ENCODE results near the gene FASTKD1.
"Not testable (repeated sequence)": the region's sequence is repeated elsewhere in the genome, so short reads cannot be mapped to it uniquely, and the experiment has no call there.

Gene FASTKD1

DNA sequence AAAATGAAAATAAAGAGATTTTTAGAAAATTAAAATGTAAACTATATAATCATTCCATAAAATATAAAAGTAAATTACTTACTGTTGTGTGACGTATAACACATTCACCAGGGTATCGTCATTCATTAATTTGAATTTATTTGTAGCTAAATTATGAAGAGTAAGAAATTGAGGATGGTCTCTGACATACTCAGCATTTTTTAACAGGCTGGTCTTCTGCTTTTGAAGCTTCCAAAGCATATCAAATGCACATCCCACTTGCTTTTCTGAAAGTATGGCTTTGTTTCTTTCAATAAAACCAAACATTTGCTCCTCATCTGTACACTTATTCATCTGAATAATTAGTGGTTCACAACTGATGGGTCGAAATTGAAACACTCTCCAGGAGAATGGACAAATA is 2.1 kb downstream of the FASTKD1 start:
- DNase-seq = no peak

DNA sequence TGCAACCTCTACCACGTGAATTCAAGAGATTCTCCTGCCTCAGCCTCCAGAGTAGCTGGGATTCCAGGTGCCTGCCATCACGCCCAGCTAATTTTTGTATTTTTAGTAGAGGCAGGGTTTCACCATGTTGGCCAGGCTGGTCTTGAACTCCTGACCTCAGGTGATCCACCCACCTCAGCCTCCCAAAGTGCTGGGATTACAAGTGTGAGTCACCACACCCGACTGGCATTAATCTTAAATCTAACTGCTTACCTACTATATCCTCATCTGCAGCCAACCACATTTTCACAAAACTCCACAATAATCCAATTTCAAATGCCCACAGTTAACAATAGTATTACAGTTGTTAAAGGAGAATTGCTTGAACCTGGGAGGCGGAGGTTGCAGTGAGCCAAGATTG is 2.9 kb downstream of the FASTKD1 start:
- DNase-seq = not testable (repeated sequence)

GRCh38 chr2:169569948-169570347 is 3.7 kb downstream of the FASTKD1 start:
- no peak for DNase-seq

DNA sequence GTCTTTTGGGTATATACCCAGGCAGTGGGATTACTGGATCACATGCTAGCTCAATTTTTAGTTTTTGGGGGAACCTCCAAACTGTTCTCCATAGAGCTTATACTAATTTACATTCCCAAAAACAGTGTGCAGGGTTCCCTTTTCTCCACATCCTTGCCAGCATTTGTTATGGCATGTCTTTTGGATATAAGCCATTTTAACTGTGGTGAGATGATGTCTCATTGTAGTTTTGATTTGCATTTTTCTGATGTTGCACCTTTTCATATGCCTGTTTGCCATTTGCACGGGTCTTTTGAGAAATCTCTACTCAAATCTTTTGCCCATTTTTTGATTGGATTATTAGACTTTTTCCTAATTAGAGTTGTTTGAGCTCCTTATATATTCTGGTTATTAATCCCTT is 8.0 kb downstream of the FASTKD1 start:
- no peak for DNase-seq

GRCh38 chr2:169562519-169562918 is 11.1 kb downstream of the FASTKD1 start:
- no peak for DNase-seq

DNA sequence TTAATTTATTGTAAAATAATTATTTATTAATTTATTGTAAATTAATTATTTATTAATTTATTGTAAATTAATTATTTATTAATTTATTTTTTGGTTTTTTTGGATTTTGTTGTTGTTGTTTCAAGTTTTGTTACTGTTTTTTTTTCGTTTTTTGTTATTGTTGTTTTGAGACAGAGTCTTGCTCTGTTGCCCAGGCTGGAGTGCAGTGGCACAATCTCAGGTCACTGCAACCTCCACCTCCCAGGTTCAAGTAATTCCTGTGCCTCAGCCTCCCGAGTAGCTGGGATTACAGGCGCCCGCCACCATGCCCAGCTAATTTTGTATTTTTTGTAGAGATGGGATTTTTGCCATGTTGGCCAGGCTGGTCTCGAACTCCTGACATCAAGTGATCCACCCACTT is 11.6 kb downstream of the FASTKD1 start:
- not testable (repeated sequence) for DNase-seq

DNA sequence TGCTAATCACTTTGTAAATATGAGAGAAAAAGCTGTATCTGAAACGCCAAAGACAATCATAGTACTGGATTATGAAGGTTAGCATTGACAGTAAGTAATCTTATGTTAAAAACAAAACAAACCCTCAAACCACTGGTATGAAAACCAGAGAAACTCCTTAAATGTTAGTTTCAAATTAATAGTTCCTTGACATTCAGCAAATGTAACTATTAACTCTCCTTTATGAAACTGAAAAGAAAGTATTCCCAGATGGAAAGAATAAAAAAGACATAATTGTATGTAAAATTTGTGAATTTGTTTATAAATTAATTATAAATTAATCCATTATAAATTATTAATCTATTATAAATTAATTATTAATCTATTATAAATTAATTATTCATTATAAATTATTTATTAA is 12.3 kb downstream of the FASTKD1 start:
- DNase-seq = no peak

DNA sequence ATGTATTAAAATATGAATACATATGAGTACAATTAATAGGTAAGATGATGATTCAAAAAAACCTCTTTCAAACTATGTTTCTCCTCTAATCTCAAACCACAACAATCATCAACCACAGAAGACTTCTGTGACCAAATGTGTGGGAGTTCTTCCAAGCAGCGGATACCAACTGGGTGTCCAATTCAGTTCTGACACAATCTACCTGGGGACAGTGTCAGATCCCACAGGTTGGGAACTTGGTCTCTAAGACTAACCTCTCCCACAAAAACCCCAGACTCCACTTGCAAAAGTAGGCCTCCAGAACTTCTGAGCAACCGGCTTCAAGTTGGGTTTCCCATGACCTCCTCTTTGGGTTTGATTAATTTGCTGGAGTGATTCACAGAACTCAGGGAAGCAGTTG is 26.9 kb downstream of the FASTKD1 start:
- DNase-seq = no peak

- no peak for DNase-seq
These were observed 31.2 kb downstream of the FASTKD1 start for GRCh38 chr2:169542433-169542832.

DNA sequence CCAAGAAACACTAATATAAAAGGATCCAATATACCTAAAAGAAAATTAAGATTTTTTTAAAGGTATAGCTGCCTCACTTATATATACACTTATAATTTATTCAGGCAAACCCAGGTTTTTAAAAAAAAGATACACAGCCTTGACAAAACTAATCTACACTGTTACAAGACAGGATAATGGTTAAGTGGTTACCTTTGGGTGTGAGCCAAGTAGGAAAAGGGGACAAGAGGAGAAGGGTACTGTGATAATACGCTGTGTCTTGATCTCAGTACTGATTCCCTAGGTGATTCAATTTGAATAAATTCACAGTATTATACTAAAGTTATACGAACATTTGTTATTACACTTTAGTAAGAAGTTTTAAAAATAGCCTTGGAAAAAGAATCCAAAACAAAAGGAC is 33.5 kb downstream of the FASTKD1 start:
- no peak for DNase-seq

- not testable (repeated sequence) for DNase-seq
These were observed 34.2 kb downstream of the FASTKD1 start for GRCh38 chr2:169539460-169539859.

GRCh38 chr2:169528271-169528701 is 45.4 kb downstream of the FASTKD1 start:
- DNase-seq = peak; percentile 19

DNA sequence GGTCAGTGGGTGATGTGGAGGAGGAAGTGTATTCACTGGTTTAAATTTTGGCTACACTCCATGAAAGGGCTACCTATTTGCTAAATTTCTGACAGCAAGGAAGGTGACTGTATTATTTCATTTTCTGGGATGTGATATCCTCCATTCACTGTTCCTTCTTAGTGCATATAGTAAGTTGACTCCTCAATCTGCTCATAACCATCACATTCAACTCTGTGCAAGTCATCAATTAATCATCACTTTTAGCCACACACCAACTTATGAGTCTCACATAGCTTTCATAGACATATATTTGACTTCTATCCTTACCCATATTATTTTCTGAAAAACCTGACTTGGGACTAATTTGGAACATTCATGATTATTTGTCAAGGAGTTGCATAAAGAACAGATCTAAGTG is 47.2 kb downstream of the FASTKD1 start:
- DNase-seq = no peak

DNA sequence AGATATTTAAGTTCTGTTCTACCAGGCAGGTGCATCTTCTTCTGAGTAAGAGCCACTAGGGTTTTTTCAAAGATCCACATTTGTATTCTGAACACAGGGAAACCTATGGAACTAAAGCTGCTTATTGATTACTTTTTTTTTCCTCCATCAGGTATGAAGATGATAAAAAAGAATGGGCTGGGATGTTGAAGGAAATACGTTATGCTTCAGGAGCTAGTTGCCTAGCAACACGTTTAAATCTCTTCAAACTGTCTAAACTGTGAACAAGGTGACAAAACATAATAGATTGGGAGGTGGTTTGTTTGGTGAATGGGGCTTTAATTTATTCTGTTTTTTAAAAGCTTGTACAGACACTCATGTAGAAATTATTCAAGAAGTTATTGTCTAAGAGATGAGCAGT is 48.2 kb downstream of the FASTKD1 start:
- DNase-seq = no peak

- DNase-seq = no peak
These were observed 50.0 kb downstream of the FASTKD1 start for GRCh38 chr2:169523681-169524080.

GRCh38 chr2:169520896-169521295 is 52.8 kb downstream of the FASTKD1 start:
- DNase-seq = no peak

- not testable (repeated sequence) for DNase-seq
These were observed 57.1 kb downstream of the FASTKD1 start for GRCh38 chr2:169516488-169516995.

GRCh38 chr2:169514758-169515157 is 58.9 kb downstream of the FASTKD1 start:
- not testable (repeated sequence) for DNase-seq

GRCh38 chr2:169513926-169514325 is 59.7 kb downstream of the FASTKD1 start:
- no peak for DNase-seq

- DNase-seq = no peak
These were observed 60.6 kb downstream of the FASTKD1 start for GRCh38 chr2:169513094-169513493.

- DNase-seq = no peak
These were observed 61.1 kb downstream of the FASTKD1 start for GRCh38 chr2:169512525-169512924.

GRCh38 chr2:169511818-169512217 is 61.8 kb downstream of the FASTKD1 start:
- DNase-seq = no peak

- DNase-seq = no peak
These were observed 63.2 kb downstream of the FASTKD1 start for GRCh38 chr2:169510496-169510895.

GRCh38 chr2:169509955-169510354 is 63.7 kb downstream of the FASTKD1 start:
- no peak for DNase-seq

DNA sequence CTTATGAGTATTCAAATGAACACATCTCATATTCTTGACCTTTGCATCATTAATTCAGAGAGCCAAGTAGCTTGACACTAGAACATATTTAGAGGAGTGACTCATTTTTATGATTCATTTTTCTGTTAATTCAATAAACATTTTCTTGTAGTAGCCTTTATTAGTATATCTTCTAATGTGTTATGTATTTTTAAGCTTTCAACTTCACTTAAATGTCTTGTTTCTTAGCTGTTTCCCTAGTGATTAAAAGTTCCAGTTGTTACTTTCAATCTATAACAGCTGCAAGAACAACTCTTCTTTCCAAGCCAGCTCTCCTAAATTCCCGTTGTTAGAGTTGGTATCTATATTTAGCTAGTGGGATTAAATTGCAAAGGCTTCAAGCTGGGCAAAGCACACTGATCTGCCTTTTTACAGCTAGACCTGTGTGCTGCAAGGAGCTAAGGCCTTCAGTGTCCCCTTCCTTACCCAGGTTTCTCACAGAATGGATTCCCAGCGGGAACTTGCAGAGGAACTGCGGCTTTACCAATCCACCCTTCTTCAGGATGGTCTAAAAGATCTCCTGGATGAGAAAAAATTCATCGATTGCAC is 64.3 kb downstream of the FASTKD1 start, which contains the start of gene KLHL41:
KLHL41 (plus strand) TSS at position 405 of the 588 bp plus-strand sequence; CDS start at position 482, 77 bp downstream.
- no peak for DNase-seq
